ENCODE data around the gene KLK7.
"Not testable (repeated sequence)": the region's sequence is repeated elsewhere in the genome, so short reads cannot be mapped to it uniquely, and the experiment has no call there.

Gene KLK7

GRCh38 chr19:50998061-50998460 is 14.3 kb upstream of the KLK7 start:
- no peak for DNase-seq (ENCODE audit: insufficient read length)
- no peak for FAIRE-seq
- TF ChIP-seq POLR2A (IDR thresholded peaks at IDR 0.05; ENCODE audit: low read depth, low read length) (no peak), TAF1 (IDR thresholded peaks at IDR 0.05; ENCODE audit: borderline replicate concordance, low read depth, low read length) (no peak), POLR2AphosphoS5 (IDR thresholded peaks at IDR 0.05; ENCODE audit: low read depth, low read length) (no peak)

DNA sequence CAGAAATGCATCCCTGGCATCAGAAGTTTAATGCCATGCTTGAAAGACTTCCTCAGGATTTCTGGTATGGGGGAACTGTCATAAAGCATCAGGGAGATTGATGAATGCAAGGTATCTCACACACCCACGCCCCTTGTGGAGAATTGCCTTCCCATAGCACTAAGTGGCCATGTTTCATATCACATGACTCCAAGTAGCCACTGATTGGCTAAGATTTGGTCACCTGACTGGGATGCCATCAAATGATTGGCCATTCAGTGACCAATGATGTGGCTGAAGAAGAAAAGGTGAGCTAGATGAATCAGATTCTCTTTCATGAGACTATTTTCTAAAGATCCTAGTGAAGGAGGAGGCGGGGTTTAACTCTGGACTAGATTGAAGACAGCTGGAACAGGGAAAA is 10.4 kb upstream of the KLK7 start:
- no peak for FAIRE-seq
- no peak for TF ChIP-seq TAF1 (IDR thresholded peaks at IDR 0.05; ENCODE audit: borderline replicate concordance, low read depth, low read length)
- no peak for TF ChIP-seq POLR2A (IDR thresholded peaks at IDR 0.05; ENCODE audit: low read depth, low read length)
- TF ChIP-seq POLR2AphosphoS5 (IDR thresholded peaks at IDR 0.05; ENCODE audit: low read depth, low read length): no peak

GRCh38 chr19:50992666-50993035 is 8.9 kb upstream of the KLK7 start:
- FAIRE-seq (no peak), DNase-seq (ENCODE audit: insufficient read length) (no peak)
- no peak for TF ChIP-seq POLR2A (IDR thresholded peaks at IDR 0.05; ENCODE audit: low read depth, low read length)
- TF ChIP-seq POLR2AphosphoS5 (IDR thresholded peaks at IDR 0.05; ENCODE audit: low read depth, low read length): no peak
- TF ChIP-seq TAF1 (IDR thresholded peaks at IDR 0.05; ENCODE audit: borderline replicate concordance, low read depth, low read length): no peak

More for the DNA sequence above, 10.4 kb upstream of the KLK7 start:
- no peak for DNase-seq (ENCODE audit: insufficient read length)

- DNase-seq (ENCODE audit: insufficient read length); FAIRE-seq: not testable (repeated sequence)
Measured at GRCh38 chr19:50984416-50984815, 699 bp upstream of the KLK7 start.

DNA sequence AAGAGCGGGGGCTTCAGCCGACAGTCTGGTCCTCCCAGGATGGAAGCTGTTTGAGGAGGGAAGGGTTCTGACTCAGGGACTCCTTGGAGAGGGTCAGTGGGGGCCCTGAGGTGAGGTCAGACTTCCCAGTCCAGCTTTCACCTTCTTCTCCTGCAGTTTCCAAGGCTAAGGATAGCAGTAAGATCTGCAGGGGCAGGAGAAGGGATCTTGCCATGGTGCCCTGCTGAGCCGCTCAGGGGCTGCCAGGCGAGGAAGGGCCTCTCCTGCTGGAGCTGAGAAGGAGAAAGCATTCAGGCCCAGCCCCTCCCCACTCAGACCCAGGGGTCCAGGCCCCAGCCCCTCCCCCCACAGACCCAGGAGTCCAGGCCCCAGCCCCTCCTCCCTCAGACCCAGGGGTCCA is 1.5 kb downstream of the KLK7 start:
- FAIRE-seq (no peak), DNase-seq (ENCODE audit: insufficient read length) (no peak)
- TF ChIP-seq POLR2AphosphoS5 (IDR thresholded peaks at IDR 0.05; ENCODE audit: low read depth, low read length) (no peak), TAF1 (IDR thresholded peaks at IDR 0.05; ENCODE audit: borderline replicate concordance, low read depth, low read length) (no peak), POLR2A (IDR thresholded peaks at IDR 0.05; ENCODE audit: low read depth, low read length) (no peak)

DNA sequence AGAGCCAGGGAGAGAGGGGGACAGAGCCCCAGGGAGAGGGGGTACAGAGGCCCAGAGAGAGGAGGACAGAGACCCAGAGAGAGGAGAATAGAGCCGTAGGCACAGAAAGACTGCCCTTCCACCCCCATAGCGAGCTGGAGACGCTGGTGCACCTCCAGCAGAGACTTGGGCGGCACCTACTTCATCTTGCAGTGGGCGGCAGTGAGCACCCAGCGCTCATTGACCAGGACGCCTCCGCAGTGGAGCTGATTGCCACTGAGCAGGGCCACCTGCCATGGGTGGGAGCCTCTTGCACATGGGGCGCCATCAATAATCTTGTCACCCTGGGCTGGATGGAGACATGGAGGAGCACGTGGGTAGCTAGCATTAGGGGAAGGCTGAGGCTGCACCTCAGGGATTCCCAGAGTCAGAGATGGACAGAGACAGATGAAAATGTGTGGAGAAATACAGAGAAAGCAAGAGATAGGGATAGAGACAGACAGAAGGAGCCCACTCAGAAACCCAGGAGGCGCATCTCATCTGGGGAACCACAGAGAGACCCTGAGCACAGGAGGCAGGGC is 2.0 kb downstream of the KLK7 start:
- FAIRE-seq (no peak), DNase-seq (ENCODE audit: insufficient read length) (no peak)
- TF ChIP-seq TAF1 (IDR thresholded peaks at IDR 0.05; ENCODE audit: borderline replicate concordance, low read depth, low read length): no peak
- no peak for TF ChIP-seq POLR2A (IDR thresholded peaks at IDR 0.05; ENCODE audit: low read depth, low read length)
- TF ChIP-seq POLR2AphosphoS5 (IDR thresholded peaks at IDR 0.05; ENCODE audit: low read depth, low read length): no peak

DNA sequence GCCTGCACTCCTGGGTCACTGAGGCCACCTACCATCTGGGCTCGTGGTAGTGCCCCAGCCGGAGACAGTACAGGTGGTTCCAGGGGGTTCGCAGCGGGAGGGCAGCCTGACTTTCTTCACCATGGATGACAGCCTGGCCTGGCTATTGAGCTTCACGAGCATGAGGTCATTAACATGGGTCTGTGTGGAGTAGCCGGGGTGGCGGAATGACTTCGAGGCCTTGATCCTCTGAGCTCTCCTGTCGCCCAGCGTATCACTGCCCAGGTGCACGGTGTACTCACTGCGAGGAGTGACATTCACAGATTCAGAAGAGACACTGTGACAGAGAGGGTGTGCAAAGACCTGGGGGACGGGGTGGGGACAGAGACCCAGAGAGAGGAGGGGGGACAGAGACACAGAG is 3.5 kb downstream of the KLK7 start:
- TF ChIP-seq POLR2AphosphoS5 (IDR thresholded peaks at IDR 0.05; ENCODE audit: low read depth, low read length) (no peak), POLR2A (IDR thresholded peaks at IDR 0.05; ENCODE audit: low read depth, low read length) (no peak), TAF1 (IDR thresholded peaks at IDR 0.05; ENCODE audit: borderline replicate concordance, low read depth, low read length) (no peak)
- DNase-seq (ENCODE audit: insufficient read length) (no peak), FAIRE-seq (no peak)

- TF ChIP-seq TAF1 (IDR thresholded peaks at IDR 0.05; ENCODE audit: borderline replicate concordance, low read depth, low read length): no peak
- no peak for TF ChIP-seq POLR2A (IDR thresholded peaks at IDR 0.05; ENCODE audit: low read depth, low read length)
- no peak for TF ChIP-seq POLR2AphosphoS5 (IDR thresholded peaks at IDR 0.05; ENCODE audit: low read depth, low read length)
- FAIRE-seq (no peak), DNase-seq (ENCODE audit: insufficient read length) (no peak)
Measured at GRCh38 chr19:50979758-50980157, 4.0 kb downstream of the KLK7 start.

DNA sequence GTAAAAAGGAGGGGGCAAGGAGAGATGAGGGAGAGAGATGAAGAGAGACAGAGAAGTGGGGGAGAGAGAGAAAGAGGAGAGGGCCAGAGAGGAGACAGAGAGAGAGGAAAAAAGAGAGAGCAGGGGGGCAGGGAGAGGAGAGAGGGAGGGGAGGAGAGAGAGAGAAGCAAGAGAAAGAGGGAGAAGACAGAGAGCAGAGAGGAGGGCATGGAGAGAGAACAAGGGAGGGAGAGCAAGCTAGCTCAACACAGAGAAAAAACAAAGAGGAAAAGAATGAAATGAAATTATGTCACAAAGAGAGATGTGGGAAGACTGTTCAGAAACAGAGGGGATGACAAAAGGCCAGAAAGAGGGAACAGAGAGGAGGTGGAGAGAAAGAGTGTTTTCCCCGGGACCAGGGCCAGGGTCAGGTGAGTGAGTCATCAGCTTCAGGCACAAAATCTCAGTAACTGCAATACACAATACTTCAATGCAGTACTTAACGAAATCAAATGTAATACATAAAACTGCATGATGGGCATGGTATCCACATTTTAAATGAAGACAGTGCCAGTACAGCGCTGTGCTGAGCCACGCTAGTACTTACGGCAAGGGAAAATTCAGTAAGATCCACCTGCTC is 4.8 kb downstream of the KLK7 start:
- no peak for DNase-seq (ENCODE audit: insufficient read length)
- FAIRE-seq: no peak
- TF ChIP-seq TAF1 (IDR thresholded peaks at IDR 0.05; ENCODE audit: borderline replicate concordance, low read depth, low read length) (no peak), POLR2AphosphoS5 (IDR thresholded peaks at IDR 0.05; ENCODE audit: low read depth, low read length) (no peak), POLR2A (IDR thresholded peaks at IDR 0.05; ENCODE audit: low read depth, low read length) (no peak)

DNA sequence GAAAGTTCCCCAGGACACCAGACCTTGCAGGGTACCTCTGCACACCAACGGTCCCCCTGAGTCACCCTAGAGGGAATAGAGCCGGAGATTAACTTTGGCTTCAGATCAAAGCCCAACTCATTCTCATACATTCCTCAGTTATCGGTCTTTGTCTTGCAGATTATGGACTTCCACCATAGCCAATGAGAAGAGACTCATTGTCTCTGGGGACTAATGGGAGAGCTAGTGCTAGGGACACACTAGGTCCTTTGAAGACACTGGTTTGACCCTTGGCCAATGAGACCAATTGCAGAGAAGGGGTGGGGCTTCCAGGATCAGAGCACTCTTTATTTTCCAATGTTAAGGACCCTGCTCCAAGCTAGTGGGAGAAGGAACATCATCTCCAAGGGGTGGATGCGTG is 6.1 kb downstream of the KLK7 start:
- DNase-seq (ENCODE audit: insufficient read length): no peak
- FAIRE-seq: no peak
- TF ChIP-seq POLR2A (IDR thresholded peaks at IDR 0.05; ENCODE audit: low read depth, low read length) (no peak), TAF1 (IDR thresholded peaks at IDR 0.05; ENCODE audit: borderline replicate concordance, low read depth, low read length) (no peak), POLR2AphosphoS5 (IDR thresholded peaks at IDR 0.05; ENCODE audit: low read depth, low read length) (no peak)

DNA sequence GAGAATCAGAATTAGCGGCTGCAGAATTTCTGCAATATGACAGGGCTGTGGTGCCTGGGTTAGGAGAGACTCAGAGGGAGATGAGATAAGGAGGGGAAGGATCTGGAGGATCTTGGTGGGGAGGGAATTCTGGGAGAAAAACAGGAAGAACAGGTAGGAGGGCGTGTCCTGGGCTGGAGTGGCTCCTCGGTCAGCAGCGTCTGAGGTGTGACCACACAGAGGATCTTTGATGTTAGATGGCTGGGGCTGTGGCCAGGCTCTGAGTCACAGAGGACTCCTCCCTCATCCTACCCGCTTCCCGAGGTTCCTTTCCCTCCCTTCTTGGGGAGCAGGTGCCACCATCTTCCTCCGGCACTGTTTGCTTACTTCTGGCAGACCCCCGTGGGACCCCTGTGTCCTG is 8.0 kb downstream of the KLK7 start:
- DNase-seq (ENCODE audit: insufficient read length): no peak
- no peak for FAIRE-seq
- no peak for TF ChIP-seq POLR2AphosphoS5 (IDR thresholded peaks at IDR 0.05; ENCODE audit: low read depth, low read length)
- TF ChIP-seq POLR2A (IDR thresholded peaks at IDR 0.05; ENCODE audit: low read depth, low read length): no peak
- TF ChIP-seq TAF1 (IDR thresholded peaks at IDR 0.05; ENCODE audit: borderline replicate concordance, low read depth, low read length): no peak

GRCh38 chr19:50974702-50975556 is 8.8 kb downstream of the KLK7 start:
- FAIRE-seq (no peak), DNase-seq (ENCODE audit: insufficient read length) (no peak)
- TF ChIP-seq POLR2A (IDR thresholded peaks at IDR 0.05; ENCODE audit: low read depth, low read length): no peak
- no peak for TF ChIP-seq TAF1 (IDR thresholded peaks at IDR 0.05; ENCODE audit: borderline replicate concordance, low read depth, low read length)
- TF ChIP-seq POLR2AphosphoS5 (IDR thresholded peaks at IDR 0.05; ENCODE audit: low read depth, low read length): no peak

Measured in GM12892 (cell line).